Stimulated activated naive CD8-positive, alpha-beta T cell treated with anti-CD3 and anti-CD28 coated beads, Interleukin-15, Interleukin-2, amounts not matched to agents 100 ng/mL and 50 ng/mL, for 24 hours (primary cell): Measurements from ENCODE around the gene CYFIP2.
A peak's percentile ranks its signal among the peaks of the same experiment; 100 is the strongest.

Experiments
- H3K27ac Mint-ChIP-seq: one replicate; pipeline ENCODE4 v1.8.0; 2021; ENCODE audit warnings: mild to moderate bottlenecking, mixed read lengths
- H3K27me3 Mint-ChIP-seq: one replicate; pipeline ENCODE4 v1.8.0; 2021; ENCODE audit warnings: mixed read lengths
- H3K36me3 Mint-ChIP-seq: one replicate; pipeline ENCODE4 v1.8.0; 2021; ENCODE audit warnings: low read depth, mixed read lengths
- H3K4me1 Mint-ChIP-seq: one replicate; pipeline ENCODE4 v1.8.0; 2021; ENCODE audit warnings: low read depth, mixed read lengths
- H3K4me3 Mint-ChIP-seq: one replicate; pipeline ENCODE4 v1.8.0; 2021; ENCODE audit warnings: mild to moderate bottlenecking, mixed read lengths
- H3K9me3 Mint-ChIP-seq: one replicate; pipeline ENCODE4 v1.8.0; 2021; ENCODE audit warnings: mixed read lengths

Gene CYFIP2

DNA sequence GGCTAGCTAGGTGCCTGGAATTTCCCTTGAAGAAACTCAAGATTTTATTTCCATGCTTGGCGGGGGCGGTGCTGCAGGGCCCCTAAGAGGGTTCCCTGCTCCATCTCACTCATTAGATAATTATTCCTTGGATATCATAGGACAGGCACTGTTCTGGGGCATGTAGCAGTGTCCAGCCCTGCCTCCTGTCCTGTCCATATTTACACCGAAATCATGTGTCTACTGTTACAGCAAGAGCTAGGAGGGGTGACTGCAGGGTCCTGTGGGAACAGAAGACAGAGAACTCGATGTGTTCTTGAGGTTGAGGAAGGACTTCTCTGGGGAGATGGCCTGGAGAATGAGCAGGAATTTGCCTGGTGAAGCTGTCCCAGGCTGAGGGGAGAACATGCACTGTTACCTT lies 96.6 kb downstream of the CYFIP2 start:
- peaks cover 8% of the 10 kb centered on the region for H3K4me1 Mint-ChIP-seq
- H3K27ac Mint-ChIP-seq, result peak overlapping the region; percentile 68
- H3K36me3 Mint-ChIP-seq, result peaks cover 83% of the 10 kb centered on the region
- no peak overlapping the region for H3K4me3 Mint-ChIP-seq
- H3K9me3 Mint-ChIP-seq, result no peaks in the 10 kb centered on the region
- H3K27me3 Mint-ChIP-seq, result no peaks in the 10 kb centered on the region

DNA sequence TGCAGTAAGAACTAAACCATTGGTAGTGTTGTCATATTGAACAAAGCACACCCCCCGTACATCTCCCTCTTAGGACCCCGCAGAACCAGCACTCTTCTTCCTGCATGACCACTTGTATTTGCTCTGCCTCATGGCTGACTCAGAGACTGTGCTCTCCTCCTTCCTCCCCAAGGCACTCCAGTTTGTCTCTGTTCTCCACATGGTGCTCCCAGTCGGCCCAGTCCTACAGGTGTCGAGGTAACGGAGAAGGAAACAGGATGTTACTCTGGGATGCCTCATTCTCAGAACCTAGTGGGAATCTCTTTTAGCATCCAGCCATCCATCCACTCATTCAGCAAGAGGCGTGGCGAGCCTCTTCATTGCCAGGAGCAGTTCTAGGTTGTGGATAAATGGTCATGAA lies 97.1 kb downstream of the CYFIP2 start:
- Mint-ChIP-seq H3K36me3 (peaks cover 81% of the 10 kb centered on the region), H3K27me3 (no peaks in the 10 kb centered on the region), H3K9me3 (no peaks in the 10 kb centered on the region), H3K27ac (peak overlapping the region; percentile 77), H3K4me3 (no peak overlapping the region), H3K4me1 (peaks cover 8% of the 10 kb centered on the region)

DNA sequence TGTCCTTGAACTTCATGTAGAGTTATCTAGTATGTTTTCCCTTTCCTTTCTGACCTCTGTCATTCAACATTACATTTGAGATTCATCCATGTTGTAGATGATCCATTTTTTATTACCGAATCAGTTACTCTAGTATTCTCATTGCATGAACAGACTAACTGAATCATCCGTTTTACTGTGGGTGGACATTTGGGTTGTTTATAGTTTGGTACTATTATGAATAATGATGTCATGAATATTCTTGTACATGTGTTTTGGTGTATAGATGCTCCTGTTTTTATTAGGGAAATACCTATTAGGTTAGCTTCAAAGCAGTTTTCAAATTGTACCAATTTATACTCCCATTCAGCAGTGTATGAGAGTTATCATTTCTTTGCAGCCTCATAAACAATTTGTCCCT lies 99.8 kb downstream of the CYFIP2 start:
- Mint-ChIP-seq H3K9me3 (no peaks in the 10 kb centered on the region), H3K4me1 (peaks cover 22% of the 10 kb centered on the region), H3K27ac (peak overlapping the region; percentile 39), H3K36me3 (peaks cover 77% of the 10 kb centered on the region), H3K4me3 (no peak overlapping the region), H3K27me3 (no peaks in the 10 kb centered on the region)

DNA sequence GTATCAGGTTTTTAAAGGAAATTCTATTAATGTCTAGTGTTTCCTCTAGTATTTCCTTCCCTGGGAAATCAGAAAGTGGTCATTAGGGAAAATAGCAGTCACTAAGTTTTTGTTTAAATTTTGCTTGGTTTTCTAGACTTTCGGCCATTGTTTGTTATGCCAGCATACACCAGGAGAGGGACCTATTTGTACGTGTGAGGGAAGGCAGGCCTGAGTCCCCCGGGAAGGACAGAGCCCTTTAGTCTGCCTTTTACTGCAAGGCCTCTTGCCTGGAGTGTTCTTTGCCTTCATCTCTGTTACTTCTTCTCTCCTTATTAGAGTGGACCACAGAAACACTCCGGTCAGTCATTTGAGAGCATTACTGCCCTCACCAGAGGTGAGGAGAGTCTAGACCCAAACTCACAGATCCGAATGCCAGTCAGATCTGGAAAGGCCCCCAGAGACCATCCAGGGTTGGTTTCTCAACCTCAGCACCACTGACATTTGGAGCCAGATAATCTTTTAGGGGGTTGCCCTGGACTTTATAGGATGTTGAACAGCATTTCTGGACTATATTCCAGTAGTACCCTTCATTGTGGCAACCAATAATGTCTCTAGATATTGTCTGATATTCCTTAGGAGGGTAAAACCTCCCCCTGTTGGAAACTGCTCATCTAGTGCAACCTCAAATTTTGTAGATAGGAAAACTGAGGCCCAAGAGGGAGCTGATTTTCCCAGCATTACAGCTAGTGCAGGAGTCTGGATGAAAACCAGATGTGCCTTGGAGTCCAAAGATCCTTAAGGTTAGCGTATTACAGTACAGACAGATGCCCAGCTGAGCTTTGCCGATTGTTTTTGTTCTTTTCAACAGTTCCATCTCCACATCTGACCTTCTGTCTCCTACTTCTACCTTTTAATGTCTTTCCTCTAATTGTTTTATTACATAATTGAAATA lies 101.1 kb downstream of the CYFIP2 start:
- Mint-ChIP-seq H3K36me3 (peaks cover 71% of the 10 kb centered on the region), H3K4me3 (no peak overlapping the region), H3K4me1 (peaks cover 19% of the 10 kb centered on the region), H3K27ac (peak overlapping the region; percentile 12), H3K27me3 (no peaks in the 10 kb centered on the region), H3K9me3 (no peaks in the 10 kb centered on the region)

DNA sequence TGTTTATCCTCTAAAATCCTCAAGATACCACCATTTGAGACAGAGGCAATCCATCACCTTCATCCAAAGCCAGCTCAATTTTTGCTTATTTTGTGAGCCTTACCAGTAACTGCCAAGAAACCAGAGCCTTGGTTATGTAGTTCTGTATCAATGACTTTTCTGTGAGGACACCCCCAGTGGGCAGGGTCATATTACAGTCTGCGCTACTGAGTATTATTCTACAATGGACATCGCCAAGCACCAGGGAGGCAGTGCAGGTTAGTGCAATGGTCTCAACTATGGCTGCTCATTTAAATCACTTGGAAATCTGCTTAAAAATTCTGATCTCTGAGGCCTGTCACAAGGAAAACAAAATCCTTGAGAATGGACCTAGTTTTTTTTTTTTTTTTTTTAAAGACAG lies 103.6 kb downstream of the CYFIP2 start:
- peaks cover 15% of the 10 kb centered on the region for H3K4me1 Mint-ChIP-seq
- peaks cover 70% of the 10 kb centered on the region for H3K36me3 Mint-ChIP-seq
- no peaks in the 10 kb centered on the region for H3K9me3 Mint-ChIP-seq
- no peaks in the 10 kb centered on the region for H3K27me3 Mint-ChIP-seq
- peak overlapping the region; percentile 42 for H3K27ac Mint-ChIP-seq
- no peak overlapping the region for H3K4me3 Mint-ChIP-seq

DNA sequence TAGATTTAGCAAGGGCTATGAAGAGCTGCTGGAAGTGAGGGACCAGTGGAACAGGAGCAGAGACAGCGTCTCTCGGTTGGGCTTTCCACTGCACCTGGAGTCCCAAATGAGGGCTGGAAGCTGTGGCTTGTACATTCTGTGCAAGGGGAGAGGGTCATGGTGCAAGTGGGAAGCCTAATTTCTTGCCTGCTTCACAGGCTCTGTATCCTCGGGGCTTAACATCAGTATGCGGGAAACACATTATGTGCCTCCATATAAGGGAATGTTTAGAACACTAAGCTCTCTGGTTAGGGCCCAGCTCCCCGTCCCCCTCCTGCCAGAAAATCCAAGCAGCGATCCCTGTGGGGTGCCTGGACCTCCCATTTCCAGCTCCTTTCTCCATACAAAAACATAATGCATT lies 105.0 kb downstream of the CYFIP2 start:
- Mint-ChIP-seq H3K4me1 (peaks cover 15% of the 10 kb centered on the region), H3K9me3 (no peaks in the 10 kb centered on the region), H3K36me3 (peaks cover 70% of the 10 kb centered on the region), H3K4me3 (no peak overlapping the region), H3K27ac (peak overlapping the region; percentile 27), H3K27me3 (no peaks in the 10 kb centered on the region)

DNA sequence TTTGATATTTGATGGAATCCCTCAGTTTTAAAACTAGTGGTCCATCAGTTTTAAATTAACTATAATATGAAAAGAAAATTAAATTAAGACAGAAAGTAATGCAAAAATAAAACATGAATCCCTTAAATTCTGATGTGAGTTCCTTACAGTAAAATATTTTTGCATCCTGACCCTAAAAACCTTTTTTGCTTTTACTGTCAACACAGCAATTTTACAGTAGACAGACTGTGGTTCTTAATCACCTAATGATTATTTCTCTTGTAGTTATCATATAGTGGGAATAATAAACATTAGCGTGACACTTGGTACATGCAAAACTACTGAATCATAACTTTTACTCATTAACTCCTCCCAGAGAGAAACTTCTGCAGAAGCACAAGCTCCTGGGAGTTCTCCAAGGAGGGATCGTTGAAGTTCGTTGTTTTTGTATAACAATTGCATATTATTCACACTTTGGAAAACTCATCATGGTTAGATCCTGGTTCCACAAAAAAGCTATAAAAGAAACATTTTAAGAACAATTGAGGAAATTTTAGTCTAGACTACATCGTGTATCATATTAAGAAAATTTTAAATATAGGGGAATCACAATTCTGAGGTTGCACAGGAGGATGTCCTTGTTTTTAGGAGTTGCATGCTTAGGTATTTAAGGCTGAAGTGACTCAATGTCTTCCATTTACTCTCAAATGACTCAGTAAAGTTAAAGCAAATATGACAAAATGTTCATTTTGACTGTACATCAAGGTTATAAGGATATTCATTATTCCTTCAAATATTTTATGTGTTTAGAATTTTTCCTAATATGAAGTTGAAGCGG lies 105.9 kb downstream of the CYFIP2 start:
- no peaks in the 10 kb centered on the region for H3K9me3 Mint-ChIP-seq
- H3K36me3 Mint-ChIP-seq, result peaks cover 68% of the 10 kb centered on the region

DNA sequence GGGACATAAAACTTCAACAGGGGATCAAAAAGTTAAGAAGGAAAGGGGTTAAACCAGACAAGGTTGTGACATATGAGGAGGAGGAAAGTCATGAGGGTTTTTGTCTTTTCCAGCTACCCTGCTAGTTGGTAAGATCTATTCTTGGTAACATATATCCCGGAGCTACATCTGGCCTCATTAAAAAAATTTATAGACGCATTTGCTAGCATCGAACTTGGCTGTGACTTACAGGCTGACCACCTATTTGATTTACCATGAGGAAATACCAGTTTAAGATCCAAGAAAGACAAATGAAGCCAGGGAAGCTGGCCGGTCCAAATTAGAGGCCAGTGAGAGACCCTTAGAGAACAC lies 106.5 kb downstream of the CYFIP2 start:
- H3K27me3 Mint-ChIP-seq, result no peaks in the 10 kb centered on the region
- H3K4me1 Mint-ChIP-seq, result peaks cover 19% of the 10 kb centered on the region
- no peak overlapping the region for H3K4me3 Mint-ChIP-seq
- no peaks in the 10 kb centered on the region for H3K9me3 Mint-ChIP-seq
- peaks cover 72% of the 10 kb centered on the region for H3K36me3 Mint-ChIP-seq
- H3K27ac Mint-ChIP-seq, result peak overlapping the region; percentile 59

More for the DNA sequence above, 105.9 kb downstream of the CYFIP2 start:
- Mint-ChIP-seq H3K27ac (peak overlapping the region; percentile 59), H3K4me1 (peaks cover 16% of the 10 kb centered on the region), H3K27me3 (no peaks in the 10 kb centered on the region), H3K4me3 (no peak overlapping the region)

DNA sequence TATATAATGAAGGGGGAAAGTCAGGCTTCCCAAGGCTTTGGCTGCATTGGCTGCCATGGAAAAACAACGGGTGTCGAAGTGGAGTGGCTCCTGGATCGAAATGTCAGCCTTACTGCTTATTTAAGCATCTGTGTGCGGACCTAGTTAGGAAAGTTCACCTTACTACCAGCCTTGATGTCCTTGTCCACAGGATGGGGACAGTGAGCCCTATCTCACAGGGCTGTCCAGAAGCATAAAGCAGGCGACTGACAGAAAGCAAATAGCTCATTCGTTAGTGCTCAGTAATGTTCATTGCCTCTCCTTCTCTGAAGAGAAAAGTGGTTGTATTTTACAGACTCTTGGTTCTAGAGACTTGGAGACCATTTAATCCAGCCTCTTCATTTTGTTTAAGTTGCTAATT lies 112.6 kb downstream of the CYFIP2 start:
- H3K27me3 Mint-ChIP-seq, result no peaks in the 10 kb centered on the region
- H3K9me3 Mint-ChIP-seq, result no peaks in the 10 kb centered on the region
- peaks cover 57% of the 10 kb centered on the region for H3K36me3 Mint-ChIP-seq
- H3K4me3 Mint-ChIP-seq, result no peak overlapping the region
- no peak overlapping the region for H3K27ac Mint-ChIP-seq
- peaks cover 4% of the 10 kb centered on the region for H3K4me1 Mint-ChIP-seq

DNA sequence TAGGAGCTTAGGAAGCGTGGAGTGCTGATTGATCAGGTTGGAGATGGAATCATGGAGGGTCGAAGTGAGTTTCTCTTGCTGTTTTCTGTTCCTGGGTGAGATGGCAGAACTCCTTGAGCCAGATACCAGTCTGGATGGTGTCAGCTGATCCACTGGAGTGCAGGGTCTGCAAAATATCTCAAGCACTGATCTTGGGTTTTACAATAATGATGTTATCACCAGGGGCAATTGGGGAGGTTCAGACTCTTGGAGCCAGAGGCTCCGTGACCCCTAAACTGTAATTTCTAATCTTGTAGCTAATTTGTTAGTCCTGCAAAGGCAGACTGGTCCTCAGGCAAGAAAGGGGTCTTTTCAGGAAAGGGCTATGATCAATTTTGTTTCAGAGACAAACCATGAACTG lies 114.1 kb downstream of the CYFIP2 start:
- no peak overlapping the region for H3K4me3 Mint-ChIP-seq
- peaks cover 9% of the 10 kb centered on the region for H3K4me1 Mint-ChIP-seq
- no peaks in the 10 kb centered on the region for H3K9me3 Mint-ChIP-seq
- H3K27me3 Mint-ChIP-seq, result no peaks in the 10 kb centered on the region
- peaks cover 61% of the 10 kb centered on the region for H3K36me3 Mint-ChIP-seq
- peak overlapping the region; percentile 47 for H3K27ac Mint-ChIP-seq

DNA sequence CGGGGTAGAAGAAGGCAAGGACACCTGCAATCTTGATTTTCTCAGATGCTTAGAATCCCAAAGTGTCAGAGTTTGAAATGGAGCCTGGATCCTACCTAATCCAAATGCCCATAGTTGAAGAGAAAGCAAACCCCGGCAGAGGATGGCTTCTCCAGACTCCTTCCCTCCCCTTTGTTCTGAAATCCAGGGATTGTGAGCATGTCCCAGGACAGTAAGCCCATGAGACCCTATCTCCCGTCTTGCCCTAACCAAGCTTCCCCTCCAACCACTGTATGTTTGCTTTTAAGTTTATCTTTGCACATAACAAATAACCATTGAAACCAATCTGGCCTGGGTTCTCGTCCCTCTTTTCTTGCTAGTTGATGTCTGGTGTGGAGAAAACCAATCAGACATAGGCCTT lies 115.8 kb downstream of the CYFIP2 start:
- Mint-ChIP-seq H3K36me3 (peaks cover 57% of the 10 kb centered on the region), H3K27ac (no peak overlapping the region), H3K9me3 (no peaks in the 10 kb centered on the region), H3K4me1 (peaks cover 9% of the 10 kb centered on the region), H3K27me3 (no peaks in the 10 kb centered on the region), H3K4me3 (no peak overlapping the region)

DNA sequence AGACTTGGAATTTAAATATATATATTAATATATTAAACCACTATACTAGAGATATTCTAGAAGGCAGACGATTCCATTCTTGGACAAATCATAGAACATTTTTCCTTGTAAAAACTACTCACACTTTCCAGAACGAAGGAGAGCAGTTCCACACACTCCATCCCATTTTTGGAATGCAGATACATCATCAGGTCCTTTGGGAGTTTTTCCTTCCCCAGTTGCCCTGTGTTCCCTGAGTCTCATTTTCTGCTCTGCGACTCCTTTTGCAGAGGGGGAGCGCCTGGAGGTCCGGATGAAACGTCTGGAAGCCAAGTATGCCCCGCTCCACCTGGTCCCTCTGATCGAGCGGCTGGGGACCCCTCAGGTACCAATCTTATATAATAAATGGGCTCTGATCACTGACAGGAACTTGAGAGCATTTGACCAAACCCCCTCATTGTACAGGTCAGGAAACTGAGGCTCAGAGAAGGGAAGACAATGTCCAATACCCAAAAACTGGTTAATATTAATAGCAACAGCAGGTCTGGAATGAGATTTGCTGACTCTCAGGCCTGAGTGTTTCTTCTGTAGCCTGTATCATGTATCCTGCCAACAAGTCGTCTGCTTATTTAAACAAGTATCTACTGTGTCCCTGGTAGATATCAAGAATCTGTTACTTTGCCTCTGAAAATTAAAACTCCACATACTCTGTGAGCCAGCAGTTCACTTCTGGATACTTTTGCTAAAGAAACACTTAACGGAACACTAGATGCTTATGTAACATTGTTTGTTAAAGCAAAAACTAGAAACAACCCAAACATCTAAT lies 117.3 kb downstream of the CYFIP2 start:
- Mint-ChIP-seq H3K36me3 (peaks cover 59% of the 10 kb centered on the region), H3K4me1 (peaks cover 5% of the 10 kb centered on the region), H3K27ac (no peak overlapping the region), H3K4me3 (no peak overlapping the region), H3K27me3 (no peaks in the 10 kb centered on the region), H3K9me3 (no peaks in the 10 kb centered on the region)

DNA sequence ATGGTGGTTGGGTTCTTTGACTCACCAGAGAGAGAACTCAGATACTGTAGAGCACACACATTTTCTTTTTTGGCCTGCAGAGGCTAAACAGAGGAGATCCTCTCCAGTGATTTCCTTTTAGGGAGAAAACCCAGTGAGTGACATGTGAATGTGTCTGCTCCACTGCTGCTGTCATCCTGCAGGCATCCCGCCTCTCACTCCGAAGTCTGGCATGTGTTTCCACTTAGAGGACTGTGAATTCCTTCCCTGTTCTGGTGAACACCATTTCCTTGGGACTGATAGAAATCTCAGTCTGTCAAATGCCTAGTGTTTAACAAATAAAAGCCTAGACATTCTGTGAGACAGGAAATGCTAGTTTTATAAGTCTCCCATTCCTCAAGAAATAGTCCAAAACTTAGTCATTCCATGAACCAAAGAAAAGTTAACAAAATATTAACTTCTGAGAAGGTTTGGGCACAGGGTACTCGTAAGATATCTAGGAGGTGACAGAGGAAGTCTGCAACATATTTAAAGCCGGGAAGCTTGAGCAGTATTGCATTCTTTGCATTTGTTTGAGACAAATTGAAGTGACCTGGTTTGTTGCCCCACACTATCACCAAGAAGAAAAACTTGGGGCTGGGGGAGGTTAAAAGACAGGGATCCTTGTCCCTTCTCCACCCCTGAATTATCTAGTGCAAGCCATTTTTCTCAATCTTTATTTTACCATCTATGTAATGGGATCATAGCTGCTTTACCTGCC lies 119.2 kb downstream of the CYFIP2 start:
- Mint-ChIP-seq H3K4me3 (no peak overlapping the region), H3K4me1 (peaks cover 15% of the 10 kb centered on the region), H3K36me3 (peaks cover 74% of the 10 kb centered on the region), H3K9me3 (no peaks in the 10 kb centered on the region), H3K27me3 (no peaks in the 10 kb centered on the region), H3K27ac (no peak overlapping the region)

DNA sequence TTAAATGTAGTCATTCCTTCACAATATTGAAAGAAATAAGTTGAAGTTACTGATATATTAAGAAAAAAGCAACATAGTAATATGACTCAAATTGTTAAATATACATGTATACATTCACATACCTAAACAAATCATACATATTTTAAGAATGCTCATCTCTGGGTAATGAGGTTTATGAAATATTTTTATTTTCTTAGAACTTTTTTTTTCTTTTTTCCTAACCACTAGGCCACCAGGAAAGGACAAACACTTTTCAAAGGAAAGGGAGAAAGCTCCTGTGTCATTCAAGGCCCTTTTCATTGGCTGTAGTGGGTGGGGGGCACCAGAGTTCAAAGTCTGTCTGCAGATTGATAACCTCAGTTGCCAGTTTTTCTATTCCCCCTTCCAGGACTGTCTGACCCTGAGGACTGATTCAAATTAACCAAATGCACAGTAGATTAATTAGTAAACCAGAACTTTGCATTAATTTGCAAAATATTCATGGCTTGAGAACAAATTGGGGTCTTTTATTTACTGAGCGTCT lies 121.2 kb downstream of the CYFIP2 start:
- H3K36me3 Mint-ChIP-seq, result peaks cover 81% of the 10 kb centered on the region
- H3K9me3 Mint-ChIP-seq, result no peaks in the 10 kb centered on the region
- no peak overlapping the region for H3K4me3 Mint-ChIP-seq
- H3K27me3 Mint-ChIP-seq, result no peaks in the 10 kb centered on the region
- peaks cover 32% of the 10 kb centered on the region for H3K4me1 Mint-ChIP-seq
- no peak overlapping the region for H3K27ac Mint-ChIP-seq
